Natural killer cell (primary cell): ENCODE measurements around the gene ZNF630. TPM values are rescaled to one million over a fixed set of nuclear protein-coding genes. Genes with fewer than 3 reads are reported as not detected.
"Not testable (repeated sequence)": the region's sequence is repeated elsewhere in the genome, so short reads cannot be mapped to it uniquely, and the experiment has no call there.

Experiments
- ATAC-seq, 3 donors: fragments of 150-1000 bp in 2 of 3; fragments of 200-7000 bp in 1 of 3; cut with Tn5 transposase; 1 replicate in 1 of 3; 2 replicates in 2 of 3; pipeline ENCODE4 v1.10.0; 2021; ENCODE audit warnings: mild to moderate bottlenecking in 2 of 3, moderate library complexity in 2 of 3
- DNase-seq, 2 donors: peaks; one replicate each; pipeline versions ENCODE4 v3.0.0 to v3.0.0-alpha.2; 2013 to 2021; ENCODE audit warnings: mixed read lengths in 1 of 2
- H3K27ac ChIP-seq: one replicate; pipeline ENCODE4 v1.5.1; 2013; ENCODE audit warnings: mild to moderate bottlenecking, low read length
- H3K27me3 ChIP-seq: one replicate; pipeline ENCODE4 v1.6.1; 2013; ENCODE audit warnings: low read length; ENCODE audit not compliant: control insufficient read depth, insufficient read depth
- H3K36me3 ChIP-seq: one replicate; pipeline ENCODE4 v1.6.1; 2013; ENCODE audit warnings: low read length; ENCODE audit not compliant: control insufficient read depth, insufficient read depth
- H3K4me1 ChIP-seq: one replicate; pipeline ENCODE4 v1.6.1; 2013; ENCODE audit warnings: low read length; ENCODE audit not compliant: control insufficient read depth, insufficient read depth
- H3K4me3 ChIP-seq: one replicate; pipeline ENCODE4 v1.5.1; 2013; ENCODE audit warnings: low read length
- H3K9me3 ChIP-seq: one replicate; pipeline ENCODE4 v1.6.1; 2013; ENCODE audit warnings: low read length; ENCODE audit not compliant: control insufficient read depth, insufficient read depth
- H3K27ac Mint-ChIP-seq, 2 donors: one replicate each; pipeline ENCODE4 v1.8.0; 2022; ENCODE audit warnings: mild to moderate bottlenecking in 2 of 2, mixed read lengths in 2 of 2, moderate library complexity in 1 of 2
- H3K27me3 Mint-ChIP-seq, 2 donors: one replicate each; pipeline ENCODE4 v1.8.0; 2022; ENCODE audit warnings: low read depth in 2 of 2, mixed read lengths in 2 of 2
- H3K36me3 Mint-ChIP-seq: one replicate; pipeline ENCODE4 v1.8.0; 2022; ENCODE audit warnings: mixed read lengths
- H3K4me1 Mint-ChIP-seq, 2 donors: one replicate each; pipeline ENCODE4 v1.8.0; 2022; ENCODE audit warnings: mixed read lengths in 2 of 2
- H3K4me3 Mint-ChIP-seq: one replicate; pipeline ENCODE4 v1.8.0; 2022; ENCODE audit warnings: mild to moderate bottlenecking, moderate library complexity, mixed read lengths
- H3K9me3 Mint-ChIP-seq, 2 donors: one replicate each; pipeline ENCODE4 v1.8.0; 2022; ENCODE audit warnings: mixed read lengths in 2 of 2
- WGBS: methylation state at CpG from one replicate; pipeline ENCODE4 v1.1.7; 2013; ENCODE audit warnings: missing lambda C conversion rate; ENCODE audit not compliant: insufficient coverage; 5-methylcytosine and 5-hydroxymethylcytosine counted together
- intact Hi-C: fragments of 100-400 bp; cut with micrococcal nuclease; formaldehyde crosslinking; loops from one replicate; pipeline ENCODE4 v1.14.2; 2022
- total RNA-seq, 4 donors: library from RNA; stranded (reverse); fragments of 120-200 nt in 1 of 4; gene quantifications; one replicate each; pipeline versions ENCODE4 v1.2.3 to v1.2.4, GENCODE V29; 2013 to 2022
- TF ChIP-seq, protein P1 (sequence below): fragments of 200-600 bp; IDR thresholded peaks from one replicate; pipeline ENCODE4 v1.8.0; 2022; ENCODE audit warnings: antibody characterized with exemption

The ZNF630 gene
- total RNA-seq, 3 donors from 2014 or later (not counting 1 experiment from before 2014, with no cell fraction given): 2.2 to 3.4 (median 3.1) TPM

DNA sequence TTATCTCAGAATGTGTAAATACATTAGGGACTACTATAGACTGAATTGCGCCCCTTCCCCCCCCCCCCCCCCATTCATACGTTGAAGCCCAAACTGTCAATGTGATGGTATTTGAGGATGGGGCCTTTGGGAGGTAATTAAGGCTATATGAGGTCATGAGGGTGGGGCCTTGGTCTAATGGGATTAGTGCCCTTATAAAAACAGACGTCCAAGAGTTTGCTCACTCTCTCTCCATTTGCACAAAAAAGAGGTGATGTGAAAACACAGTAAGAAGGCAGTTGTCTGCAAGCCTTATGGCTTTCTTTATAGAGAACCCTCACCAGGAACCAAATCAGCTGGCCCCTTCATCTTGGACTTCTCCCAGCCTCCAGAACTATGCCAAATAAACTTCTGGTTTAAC, 49.3 kb downstream of the ZNF630 start:
- Histone ChIP-seq H3K27ac (no peak overlapping the region), H3K27me3 (no peaks in the 10 kb centered on the region), H3K9me3 (no peaks in the 10 kb centered on the region), H3K36me3 (no peaks in the 10 kb centered on the region), H3K4me1 (peaks cover 9% of the 10 kb centered on the region), H3K4me3 (no peak overlapping the region)
- DNase-seq (no peak), ATAC-seq (no peak)
- Mint-ChIP-seq H3K4me1 (peaks cover 18 to 20% of the 10 kb centered on the region in 2 donors), H3K36me3 (no peaks in the 10 kb centered on the region), H3K27ac (peak overlapping the region in 1 of 2 donors; percentile 74), H3K9me3 (no peaks in the 10 kb centered on the region), H3K4me3 (no peak overlapping the region), H3K27me3 (no peaks in the 10 kb centered on the region)
- TF ChIP-seq, protein P1, sequence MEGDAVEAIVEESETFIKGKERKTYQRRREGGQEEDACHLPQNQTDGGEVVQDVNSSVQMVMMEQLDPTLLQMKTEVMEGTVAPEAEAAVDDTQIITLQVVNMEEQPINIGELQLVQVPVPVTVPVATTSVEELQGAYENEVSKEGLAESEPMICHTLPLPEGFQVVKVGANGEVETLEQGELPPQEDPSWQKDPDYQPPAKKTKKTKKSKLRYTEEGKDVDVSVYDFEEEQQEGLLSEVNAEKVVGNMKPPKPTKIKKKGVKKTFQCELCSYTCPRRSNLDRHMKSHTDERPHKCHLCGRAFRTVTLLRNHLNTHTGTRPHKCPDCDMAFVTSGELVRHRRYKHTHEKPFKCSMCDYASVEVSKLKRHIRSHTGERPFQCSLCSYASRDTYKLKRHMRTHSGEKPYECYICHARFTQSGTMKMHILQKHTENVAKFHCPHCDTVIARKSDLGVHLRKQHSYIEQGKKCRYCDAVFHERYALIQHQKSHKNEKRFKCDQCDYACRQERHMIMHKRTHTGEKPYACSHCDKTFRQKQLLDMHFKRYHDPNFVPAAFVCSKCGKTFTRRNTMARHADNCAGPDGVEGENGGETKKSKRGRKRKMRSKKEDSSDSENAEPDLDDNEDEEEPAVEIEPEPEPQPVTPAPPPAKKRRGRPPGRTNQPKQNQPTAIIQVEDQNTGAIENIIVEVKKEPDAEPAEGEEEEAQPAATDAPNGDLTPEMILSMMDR: no peak
- intact Hi-C loops: loop anchor here (5.0 to 10.0 kb wide), 3 partner anchors 67 to 830 kb away; partner anchors contain the start of genes ELK1, UBA1 and UXT
- no CpG with 5 or more reads among the region's 3 CpGs for WGBS

DNA sequence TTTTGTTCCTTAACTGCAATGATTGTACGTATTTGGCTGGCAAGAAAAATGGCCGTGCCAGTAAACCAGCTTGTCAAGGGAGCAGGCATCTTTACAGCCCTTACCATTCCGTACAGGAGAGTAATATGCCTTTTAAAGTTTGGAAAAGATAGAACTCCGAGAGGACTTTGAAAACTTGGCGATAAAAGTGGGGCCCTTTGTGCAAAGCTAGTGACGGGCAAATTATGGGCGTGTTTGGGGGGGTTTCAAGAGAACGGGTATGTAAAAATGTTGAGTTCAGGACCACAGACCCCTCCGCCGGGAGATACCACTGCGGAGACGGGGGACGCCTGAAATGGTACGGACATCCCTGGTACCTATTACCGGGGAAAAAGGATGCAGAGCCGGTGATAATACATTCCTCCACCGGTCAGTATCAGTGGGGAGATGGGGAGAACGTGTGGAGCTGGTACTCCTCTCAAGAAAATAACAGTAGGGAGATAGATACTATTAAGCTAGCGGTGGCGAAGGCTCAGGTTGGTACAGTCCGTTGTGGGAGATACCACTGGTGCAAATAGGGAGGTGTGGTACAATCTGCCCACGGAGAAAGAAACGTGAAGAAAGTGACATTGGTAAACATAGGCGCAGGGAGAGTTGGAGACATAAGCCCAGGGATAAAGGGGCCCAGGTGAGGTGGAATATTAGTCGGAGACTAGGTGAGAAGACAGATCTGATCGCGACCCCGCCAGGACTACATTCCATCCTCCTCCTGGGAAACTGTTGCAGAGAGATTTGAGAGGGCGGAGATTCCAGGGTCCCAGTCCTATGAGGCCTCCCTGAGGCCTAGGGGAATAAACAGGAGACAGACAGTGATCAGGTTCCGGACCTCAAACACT, 50.2 kb downstream of the ZNF630 start:
- peaks cover 6% of the 10 kb centered on the region for H3K4me1 ChIP-seq
- TF ChIP-seq, protein P1: no peak
- no peaks in the 10 kb centered on the region for H3K9me3 Mint-ChIP-seq
- peak; percentile 79 to 88 (median 79) for ATAC-seq
- peak; percentile 76 to 88 for DNase-seq
- peak overlapping the region; percentile 94 for H3K27ac ChIP-seq
- no peaks in the 10 kb centered on the region for H3K27me3 ChIP-seq
- no peaks in the 10 kb centered on the region for H3K9me3 ChIP-seq
- intact Hi-C loops: loop anchor here (1.0 to 10.0 kb wide), 4 partner anchors 66 to 829 kb away; partner anchors contain the start of genes ELK1, UBA1, UXT and ZNF81
- H3K4me3 Mint-ChIP-seq: peak overlapping the region; percentile 98
- H3K27ac Mint-ChIP-seq: peak overlapping the region; percentile 91 to 99
- peaks cover 12 to 13% of the 10 kb centered on the region in 2 donors for H3K4me1 Mint-ChIP-seq
- no peaks in the 10 kb centered on the region for H3K36me3 ChIP-seq
- peak overlapping the region; percentile 75 for H3K4me3 ChIP-seq
- no peaks in the 10 kb centered on the region for H3K27me3 Mint-ChIP-seq
- H3K36me3 Mint-ChIP-seq: no peaks in the 10 kb centered on the region
- WGBS: under 1% methylated on average over 22 of the region's 30 CpGs

DNA sequence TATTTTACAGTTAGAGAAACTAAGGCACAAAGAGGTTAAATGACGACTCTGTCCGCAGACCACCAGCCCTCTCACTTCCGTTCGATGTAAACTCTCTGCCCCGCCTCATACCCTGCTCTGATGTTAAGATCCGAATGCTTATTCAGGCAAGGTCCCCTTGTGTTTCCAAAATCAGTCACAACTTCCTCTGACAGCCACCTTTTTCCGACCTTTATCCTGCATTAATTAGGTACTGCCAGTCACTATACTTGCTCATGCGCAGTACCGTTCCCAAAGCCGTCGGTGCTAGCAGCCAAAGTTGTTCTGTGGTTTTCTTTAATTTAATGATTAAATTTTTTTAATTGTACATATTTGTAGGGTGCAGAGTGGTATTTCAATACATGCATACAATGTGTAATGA, 51.0 kb downstream of the ZNF630 start:
- H3K4me1 ChIP-seq, H3K4me1 Mint-ChIP-seq, H3K9me3 Mint-ChIP-seq, H3K27me3 Mint-ChIP-seq, H3K9me3 ChIP-seq, H3K27ac ChIP-seq, H3K27me3 ChIP-seq, H3K36me3 ChIP-seq, H3K36me3 Mint-ChIP-seq: not testable (repeated sequence)
- intact Hi-C loops: loop anchor here (5.0 to 10.0 kb wide), 3 partner anchors 66 to 828 kb away; partner anchors contain the start of genes ELK1, UBA1 and UXT
- H3K4me3 ChIP-seq: peak overlapping the region; percentile 75
- H3K27ac Mint-ChIP-seq: peak overlapping the region; percentile 91 to 99
- ATAC-seq (peak in 1 of 3 donors; percentile 13), DNase-seq (peak in 1 of 2 donors; percentile 46)
- WGBS: 32% methylated on average over 9 of the region's 11 CpGs
- peak overlapping the region; percentile 98 for H3K4me3 Mint-ChIP-seq

DNA sequence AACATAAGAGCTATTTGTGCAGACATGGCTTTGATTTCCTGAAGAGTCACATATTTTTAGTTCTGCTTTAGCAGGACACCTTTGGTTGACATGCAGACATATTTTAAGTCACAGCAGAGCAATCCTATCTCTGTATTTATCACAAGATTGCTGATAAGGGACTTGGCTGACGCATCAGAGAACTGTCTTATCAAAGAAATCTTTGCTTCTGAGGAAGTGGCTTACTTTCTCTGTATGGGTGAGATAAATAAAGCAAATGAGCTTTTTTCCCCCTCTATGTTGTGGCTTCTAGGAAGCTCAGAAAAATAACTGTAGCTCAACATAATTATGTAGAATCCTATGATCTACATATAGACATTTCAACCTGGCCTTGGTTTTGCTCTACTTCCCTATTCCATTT, 51.5 kb downstream of the ZNF630 start:
- not testable (repeated sequence) for H3K36me3 Mint-ChIP-seq, H3K4me1 Mint-ChIP-seq, H3K4me1 ChIP-seq, H3K9me3 Mint-ChIP-seq, H3K9me3 ChIP-seq, H3K27me3 ChIP-seq, H3K27ac ChIP-seq, H3K4me3 ChIP-seq, H3K27me3 Mint-ChIP-seq, H3K36me3 ChIP-seq, DNase-seq, H3K27ac Mint-ChIP-seq, H3K4me3 Mint-ChIP-seq
- no CpG with 5 or more reads among the region's 1 CpG for WGBS
- intact Hi-C loops: loop anchor here (5.0 to 10.0 kb wide), 3 partner anchors 65 to 828 kb away; partner anchors contain the start of genes ELK1, UBA1 and UXT
- peak in 2 of 3 donors; percentile 37 to 51 for ATAC-seq

DNA sequence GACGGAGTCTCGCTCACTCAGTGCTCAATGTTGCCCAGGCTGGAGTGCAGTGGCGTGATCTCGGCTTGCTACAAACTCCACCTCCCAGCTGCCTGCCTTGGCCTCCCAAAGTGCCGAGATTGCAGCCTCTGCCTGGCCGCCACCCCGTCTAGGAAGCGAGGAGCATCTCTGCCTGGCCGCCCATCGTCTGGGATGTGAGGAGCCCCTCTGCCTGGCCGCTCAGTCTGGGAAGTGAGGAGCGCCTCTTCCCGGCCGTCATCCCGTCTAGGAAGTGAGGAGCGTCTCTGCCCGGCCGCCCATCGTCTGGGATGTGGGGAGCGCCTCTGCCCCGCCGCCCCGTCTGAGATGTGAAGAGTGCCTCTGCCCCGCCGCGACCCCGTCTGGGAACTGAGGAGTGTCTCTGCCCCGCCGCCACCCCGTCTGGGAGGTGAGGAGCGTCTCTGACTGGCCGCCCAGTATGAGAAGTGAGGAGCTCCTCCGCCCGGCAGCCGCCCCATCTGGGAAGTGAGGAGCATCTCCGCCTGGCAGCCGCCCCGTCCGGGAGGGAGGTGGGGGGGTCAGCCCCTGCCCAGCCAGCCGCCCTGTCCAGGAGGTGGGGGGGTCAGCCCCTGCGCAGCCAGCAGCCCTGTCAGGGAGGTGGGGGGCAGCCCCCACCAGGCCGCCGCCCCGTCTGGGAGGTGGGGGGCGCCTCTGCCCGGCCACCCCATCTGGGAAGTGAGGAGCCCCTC, 54.7 kb downstream of the ZNF630 start:
- H3K36me3 ChIP-seq, H3K27ac Mint-ChIP-seq, H3K4me1 ChIP-seq, H3K36me3 Mint-ChIP-seq, ATAC-seq, DNase-seq, H3K9me3 ChIP-seq, intact Hi-C loops, H3K27me3 Mint-ChIP-seq, H3K4me1 Mint-ChIP-seq, H3K27me3 ChIP-seq, H3K27ac ChIP-seq, H3K4me3 ChIP-seq, H3K4me3 Mint-ChIP-seq, H3K9me3 Mint-ChIP-seq: not testable (repeated sequence)
- 92% methylated on average over 10 of the region's 46 CpGs for WGBS

DNA sequence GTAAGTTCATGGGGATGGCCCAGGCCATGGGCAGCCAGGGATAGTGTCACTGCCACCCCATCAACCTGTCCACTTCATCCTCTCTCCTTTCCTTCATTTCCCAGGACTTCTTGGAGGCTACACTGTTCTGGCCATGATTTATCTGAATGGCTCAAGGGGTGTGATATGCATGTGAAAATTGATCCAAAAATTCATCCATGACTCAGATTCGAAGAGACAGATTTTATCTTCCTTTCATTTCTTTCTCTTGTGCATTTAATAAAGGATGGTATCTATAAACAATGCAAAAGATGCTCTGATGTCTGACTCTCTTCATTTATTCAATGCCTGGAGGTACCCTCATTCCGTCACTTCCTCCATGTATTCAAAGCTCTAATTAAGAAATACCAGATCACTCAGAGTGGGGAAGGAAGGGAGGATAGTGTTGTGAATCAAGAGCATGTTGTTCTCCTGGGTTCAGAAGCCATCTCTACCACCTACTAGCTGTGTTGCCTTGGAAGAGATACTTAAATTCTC, 61.9 kb downstream of the ZNF630 start:
- H3K4me3 ChIP-seq, H3K4me1 ChIP-seq, H3K27ac Mint-ChIP-seq, intact Hi-C loops, H3K4me3 Mint-ChIP-seq, H3K9me3 ChIP-seq, ATAC-seq, H3K9me3 Mint-ChIP-seq, H3K27me3 ChIP-seq, DNase-seq, H3K27ac ChIP-seq, H3K27me3 Mint-ChIP-seq, H3K36me3 ChIP-seq, H3K4me1 Mint-ChIP-seq, H3K36me3 Mint-ChIP-seq: not testable (repeated sequence)
- WGBS: no CpG with 5 or more reads among the region's 2 CpGs
